GM19025 (cell line): ENCODE measurements around the gene CNGA1.
"Not testable (repeated sequence)": the region's sequence is repeated elsewhere in the genome, so short reads cannot be mapped to it uniquely, and the experiment has no call there.

ENCODE experiments used
- ATAC-seq: cut with Tn5 transposase; IDR thresholded peaks from one replicate; pipeline ENCODE4 v1.9.1; 2021; ENCODE audit warnings: mild to moderate bottlenecking, low read depth, moderate library complexity; ENCODE audit not compliant: unreplicated experiment

CNGA1 gene

DNA sequence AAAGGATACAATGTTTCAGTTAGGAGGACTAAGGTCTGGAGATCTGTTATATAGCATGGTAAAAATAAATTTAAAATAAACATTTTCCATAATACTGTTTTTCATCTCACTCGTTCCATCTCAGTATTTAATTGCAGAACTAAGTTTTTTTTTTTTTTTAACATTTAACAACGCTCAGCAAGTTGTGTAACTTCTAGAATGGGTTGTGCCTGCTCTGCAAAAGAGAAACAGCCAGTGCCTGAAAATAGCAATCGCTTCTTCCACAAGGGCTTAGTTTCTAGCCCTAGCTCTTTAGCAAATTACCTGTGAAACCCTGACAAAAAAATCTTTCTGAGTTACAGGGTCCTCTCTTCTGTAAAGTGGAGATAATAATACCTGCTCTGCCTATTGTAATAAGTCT is 41.9 kb downstream of the CNGA1 start:
- ATAC-seq, result no peak

DNA sequence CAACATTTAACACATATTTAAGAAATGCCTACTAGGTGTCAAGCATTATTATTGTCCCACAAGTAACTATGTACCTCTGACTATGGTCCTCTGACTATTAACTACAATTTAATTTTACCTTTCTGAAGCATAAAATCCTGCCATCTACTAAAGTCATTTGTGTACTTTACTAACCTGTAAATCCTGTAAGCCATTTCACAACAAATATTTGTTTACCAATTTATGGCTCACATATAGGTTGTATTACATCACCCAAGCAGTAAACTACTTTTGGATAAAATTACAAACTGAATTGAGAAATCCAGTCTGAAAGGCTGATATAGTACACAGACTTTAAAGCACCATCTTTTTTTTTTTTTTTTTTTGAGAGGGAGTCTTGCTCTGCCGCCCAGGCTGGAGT is 43.8 kb downstream of the CNGA1 start:
- no peak for ATAC-seq

DNA sequence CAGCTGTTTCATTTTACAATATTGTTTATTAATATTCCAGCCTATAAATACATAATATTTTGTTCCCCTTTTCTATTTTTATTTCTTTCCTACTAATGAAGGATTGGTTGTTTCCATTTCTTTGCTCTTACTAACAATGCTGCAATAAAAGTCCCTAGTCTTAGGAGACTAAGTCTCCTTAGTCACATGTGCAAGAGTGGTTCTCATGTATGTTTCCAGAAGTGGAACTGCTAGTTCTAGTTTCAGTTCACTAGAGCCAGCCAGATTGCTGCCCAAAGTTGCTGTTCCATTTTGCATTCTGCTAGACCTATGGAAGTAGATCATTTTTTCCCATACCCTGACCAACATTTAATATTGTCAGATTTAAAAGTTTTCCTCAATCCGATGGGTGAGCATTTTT is 44.3 kb downstream of the CNGA1 start:
- ATAC-seq, result no peak

DNA sequence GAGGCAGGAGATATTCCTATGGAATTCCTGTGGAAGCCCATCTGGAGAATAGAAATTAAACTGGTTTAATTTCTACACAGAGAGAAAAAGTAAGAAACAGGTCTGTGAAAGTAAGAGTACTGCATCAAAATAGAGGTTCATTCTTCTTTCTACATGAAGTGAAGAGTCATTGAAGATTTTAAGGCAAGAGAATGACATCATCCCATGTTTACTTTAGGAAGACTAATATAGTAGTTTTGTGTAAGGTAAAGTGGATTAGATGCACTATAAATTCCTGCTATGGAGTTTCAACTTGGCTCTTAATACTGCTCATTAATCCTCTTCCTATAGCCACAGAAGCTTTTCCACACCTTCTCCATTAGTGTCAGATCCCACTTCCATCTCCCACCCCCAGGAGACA is 47.6 kb downstream of the CNGA1 start:
- no peak for ATAC-seq

DNA sequence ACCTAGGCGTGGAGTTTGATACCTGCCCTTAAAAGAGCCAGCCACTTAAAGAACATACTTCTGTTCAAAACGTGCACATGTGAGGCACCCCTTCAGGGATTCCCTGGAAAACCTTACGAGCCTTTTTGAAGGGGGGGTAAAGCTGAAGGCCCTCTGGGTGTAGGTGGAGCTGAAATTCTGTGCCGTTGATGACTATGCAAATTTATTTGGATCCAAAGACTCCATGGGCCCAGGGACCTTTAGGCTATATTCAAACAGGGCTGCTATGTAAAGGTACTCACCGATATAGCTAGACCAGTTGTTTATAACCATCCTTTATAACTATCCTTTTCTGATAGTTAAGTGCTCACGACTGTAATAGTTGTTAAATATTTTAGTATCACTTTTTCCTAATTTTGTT is 61.8 kb downstream of the CNGA1 start:
- ATAC-seq, result no peak

DNA sequence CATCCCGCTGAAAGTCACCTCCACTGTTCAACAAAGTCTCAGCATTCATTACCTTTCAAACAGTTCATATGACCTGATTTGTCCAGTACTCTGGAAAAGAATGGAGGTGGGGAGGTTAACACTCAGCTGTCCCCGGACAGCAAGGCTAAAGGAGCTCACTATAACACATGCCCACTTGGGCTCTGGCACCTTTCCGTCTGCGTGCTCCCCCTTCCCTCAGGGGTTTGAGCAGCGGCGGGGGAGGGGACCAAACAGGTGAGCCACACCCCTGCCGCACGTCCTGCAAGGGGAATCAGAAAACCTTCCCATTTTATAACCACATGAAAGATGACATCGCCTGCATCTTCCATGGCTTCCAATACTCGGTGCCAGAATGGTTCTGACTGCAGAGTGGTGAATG is 62.2 kb downstream of the CNGA1 start:
- ATAC-seq, result no peak

DNA sequence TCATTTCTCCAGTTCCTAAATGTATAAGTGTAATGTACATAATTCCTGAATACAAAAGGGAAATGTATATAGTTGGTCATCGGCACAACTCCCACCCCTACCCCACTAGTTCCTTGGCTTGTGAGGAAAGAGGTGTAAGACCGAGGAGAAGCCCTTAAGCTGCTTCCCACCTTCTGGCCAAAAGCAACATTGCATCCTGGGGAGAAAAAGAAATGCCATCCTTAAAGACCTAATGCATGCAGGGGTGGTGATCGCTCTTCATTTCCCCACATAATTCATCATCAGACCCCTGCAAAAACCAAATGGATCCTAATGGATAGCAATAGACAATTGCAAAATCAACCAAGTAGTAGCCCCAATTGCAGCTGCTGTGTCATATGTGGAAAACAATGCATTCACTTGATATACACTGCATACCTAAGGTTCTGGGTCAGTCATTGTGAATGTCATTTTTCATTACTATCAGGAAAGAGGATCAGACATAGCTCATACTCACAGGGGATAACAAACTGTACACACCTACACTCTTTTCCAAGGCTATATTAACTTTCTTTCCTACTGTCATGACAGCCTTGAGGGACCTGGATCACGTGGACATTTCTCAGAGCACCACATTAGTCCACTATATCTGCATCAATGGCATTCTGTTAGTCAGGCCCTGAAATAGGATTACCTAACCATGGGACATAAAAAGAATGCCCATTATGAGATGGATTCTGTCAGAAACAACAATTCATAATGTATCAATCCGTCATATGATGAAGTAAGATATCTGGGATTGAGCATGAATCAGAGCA is 70.4 kb downstream of the CNGA1 start:
- no peak for ATAC-seq

DNA sequence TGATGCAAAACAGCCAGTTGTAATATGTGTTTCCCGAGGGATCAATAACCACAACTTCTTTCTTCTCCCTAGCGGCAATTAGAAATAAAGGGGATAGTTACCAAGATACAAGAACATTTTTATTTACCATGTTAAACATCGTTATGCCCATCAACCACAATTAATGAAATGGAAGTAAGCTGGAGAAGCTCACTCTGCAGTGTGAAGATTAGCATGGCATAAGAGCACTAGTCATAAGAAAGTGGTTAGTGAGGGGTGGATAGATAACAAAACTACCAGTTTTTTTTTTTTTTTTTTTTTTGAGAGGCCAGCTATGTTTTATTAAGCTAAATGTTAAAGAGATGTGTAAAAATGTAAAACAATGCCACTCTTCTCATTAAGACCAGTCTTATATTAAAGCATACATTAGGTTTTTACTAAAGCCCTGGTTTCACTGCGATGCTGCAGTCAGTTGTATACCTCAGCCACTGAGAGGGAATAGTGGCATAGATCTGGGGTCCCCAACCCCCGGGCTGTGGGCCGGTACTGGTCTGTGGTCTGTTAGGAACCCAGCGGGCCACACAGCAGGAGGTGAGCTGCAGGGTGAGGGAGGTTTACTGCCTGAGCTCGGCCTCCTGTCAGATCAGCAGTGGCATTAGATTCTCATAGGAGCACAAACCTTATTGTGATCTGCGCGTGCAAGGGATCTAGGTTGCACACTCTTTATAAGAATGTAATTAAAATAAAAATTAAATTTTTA is 74.2 kb downstream of the CNGA1 start:
- no peak for ATAC-seq

DNA sequence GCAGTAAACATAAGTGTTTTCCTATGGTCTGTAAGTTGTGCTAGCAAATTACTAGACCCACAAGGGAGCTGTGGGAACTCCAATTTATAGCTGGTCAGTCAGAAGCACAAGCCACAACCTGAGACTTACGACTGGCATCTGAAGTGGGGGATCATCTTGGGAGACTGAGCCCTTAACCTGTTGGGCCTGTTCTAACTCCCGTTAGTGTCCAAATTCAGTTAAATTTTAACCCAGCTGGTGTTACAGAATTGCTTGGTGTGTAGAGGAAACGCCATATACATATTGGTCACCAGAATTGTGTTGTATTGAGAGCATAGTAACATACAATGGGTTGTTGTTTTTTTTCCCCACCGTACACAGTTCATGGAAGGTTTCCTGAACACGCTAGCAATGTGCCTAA is 77.0 kb downstream of the CNGA1 start:
- no peak for ATAC-seq

DNA sequence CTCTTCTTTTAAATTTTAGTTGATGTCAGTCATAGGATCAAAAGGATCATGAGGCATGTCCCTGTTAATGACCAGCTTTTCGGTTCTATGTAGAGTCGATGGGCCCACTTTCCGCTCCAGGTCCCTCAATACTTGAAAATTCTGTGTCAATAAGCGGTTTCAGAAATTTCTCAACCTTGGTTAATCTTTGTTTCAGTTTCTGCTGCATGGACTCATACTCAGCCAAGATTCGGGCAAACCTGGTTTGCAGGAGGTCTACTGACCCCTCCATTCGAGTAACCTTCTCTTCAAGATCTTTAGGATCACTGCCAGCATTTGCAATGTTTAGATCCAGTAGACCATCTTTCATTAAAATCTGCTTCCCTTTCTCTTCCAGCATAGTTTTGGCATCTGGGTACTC is 80.1 kb downstream of the CNGA1 start:
- ATAC-seq, result no peak

DNA sequence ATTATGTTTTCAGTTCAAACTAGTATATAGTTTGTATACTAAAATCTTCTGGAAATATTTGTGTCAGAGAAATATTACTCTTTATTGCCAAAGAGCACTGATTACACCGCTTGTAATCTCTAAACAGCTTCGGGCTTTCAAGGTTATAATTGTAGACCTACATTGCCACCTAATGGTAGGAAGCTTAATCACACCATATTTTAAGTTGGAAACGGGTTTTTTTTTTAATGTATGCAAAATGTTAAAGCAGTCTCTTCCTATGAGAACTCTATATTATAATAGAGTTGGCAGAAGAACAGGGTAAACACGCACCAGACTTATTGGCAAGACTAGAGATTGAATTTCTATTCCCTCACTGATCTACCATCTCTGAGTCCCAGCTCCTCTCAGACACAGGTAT is 82.6 kb downstream of the CNGA1 start:
- ATAC-seq, result no peak

DNA sequence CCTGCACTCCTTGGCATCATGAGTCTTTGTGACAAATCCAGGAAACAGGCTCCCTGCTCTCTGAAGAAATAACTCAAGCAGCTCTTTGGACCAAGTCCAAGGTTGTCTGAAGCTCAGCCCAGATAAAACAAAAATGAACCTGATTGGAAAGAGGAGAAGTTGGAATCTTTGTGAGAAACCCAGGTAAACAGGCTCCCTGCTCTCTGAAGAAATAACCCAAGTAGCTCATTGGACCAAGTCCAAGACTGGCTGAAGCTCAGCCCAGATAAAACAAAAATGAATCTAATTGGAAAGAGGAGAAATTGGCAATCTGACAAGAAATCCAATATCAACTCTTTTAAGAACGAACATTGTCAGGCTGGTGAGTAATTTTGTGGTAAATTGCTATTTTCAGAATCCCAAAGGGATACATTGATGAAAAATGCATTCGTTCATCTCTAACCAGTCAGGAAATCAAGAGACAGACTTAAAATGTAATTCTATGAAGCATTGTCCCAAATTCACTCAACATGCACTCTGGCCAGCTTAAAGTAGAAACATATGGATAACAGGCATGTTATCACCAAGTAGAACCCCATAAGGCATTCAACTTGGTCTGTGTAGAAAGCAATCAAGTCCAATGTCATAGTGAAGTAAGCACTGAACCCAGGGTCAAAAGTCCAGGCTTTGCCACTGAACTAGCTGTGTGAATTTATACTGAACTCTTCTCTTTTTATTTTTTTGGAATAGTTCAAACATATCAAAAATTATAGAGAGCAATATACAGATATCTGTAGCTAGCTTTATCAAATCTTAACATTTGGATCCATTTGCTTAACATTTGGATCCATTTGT is 85.3 kb downstream of the CNGA1 start:
- ATAC-seq, result no peak

DNA sequence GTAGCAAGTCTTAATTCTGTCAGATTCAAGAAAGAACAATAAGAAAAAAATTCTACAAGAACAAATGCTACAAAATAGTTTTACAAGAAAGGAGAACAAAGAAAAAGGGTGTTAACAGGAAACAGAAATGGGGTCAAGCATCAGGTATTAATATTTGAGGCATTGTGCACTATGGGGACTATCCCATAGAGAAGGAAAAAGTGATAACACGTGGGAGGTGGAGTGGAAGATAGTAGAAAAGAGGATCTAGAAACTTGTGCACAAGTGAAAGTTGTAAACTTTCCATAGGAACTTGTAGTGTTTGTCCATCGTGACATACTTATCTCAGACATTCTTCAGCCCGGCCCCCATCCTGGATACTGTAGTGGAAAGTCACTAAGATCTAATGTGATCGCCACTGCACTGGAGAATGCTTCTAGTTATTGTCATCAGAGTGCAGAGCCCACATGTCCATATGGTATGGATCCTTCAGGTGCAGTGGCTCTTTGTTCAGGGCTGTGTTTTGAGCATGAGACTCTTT is 86.7 kb downstream of the CNGA1 start:
- no peak for ATAC-seq

DNA sequence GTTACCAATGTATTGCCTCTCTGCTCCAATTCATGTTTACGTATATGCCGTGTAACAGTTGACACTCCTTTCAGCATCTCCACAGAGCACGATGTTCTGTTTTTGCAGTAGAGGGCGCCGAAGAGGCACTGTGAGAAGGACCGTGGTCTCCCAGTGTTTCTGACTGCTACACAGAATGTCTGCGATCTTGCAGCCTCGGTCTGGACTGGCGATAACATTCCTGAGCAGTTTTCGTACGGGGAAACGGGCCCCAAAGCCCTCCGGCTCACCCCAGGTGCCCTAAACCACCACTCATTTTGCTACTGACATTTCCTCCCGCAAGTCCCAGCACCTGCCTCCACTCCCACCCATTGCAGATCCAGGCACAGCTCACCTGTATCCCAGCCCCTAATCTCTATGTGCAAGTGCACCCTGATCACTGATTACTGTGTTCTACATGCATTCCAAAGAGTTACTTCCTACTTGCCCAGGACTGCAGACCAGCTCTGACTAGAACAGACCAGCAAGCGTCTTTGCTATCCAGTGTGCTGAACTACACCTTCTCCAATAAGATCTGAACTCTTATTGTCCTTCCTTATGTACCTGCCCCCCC is 89.7 kb downstream of the CNGA1 start:
- ATAC-seq, result peak; percentile 89

DNA sequence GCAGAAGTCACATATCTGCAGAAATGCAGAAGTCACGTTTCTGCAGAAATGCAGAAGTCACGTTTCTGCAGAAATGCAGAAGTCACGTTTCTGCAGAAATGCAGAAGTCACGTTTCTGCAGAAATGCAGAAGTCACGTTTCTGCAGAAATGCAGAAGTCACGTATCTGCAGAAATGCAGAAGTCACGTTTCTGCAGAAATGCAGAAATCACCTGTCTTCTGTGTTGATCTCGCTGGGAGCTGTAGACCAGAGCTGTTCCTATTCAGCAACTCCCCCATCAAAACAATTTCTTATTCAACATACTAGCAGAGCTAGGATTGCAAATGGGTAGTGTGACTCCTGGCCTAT is 93.2 kb downstream of the CNGA1 start:
- not testable (repeated sequence) for ATAC-seq

DNA sequence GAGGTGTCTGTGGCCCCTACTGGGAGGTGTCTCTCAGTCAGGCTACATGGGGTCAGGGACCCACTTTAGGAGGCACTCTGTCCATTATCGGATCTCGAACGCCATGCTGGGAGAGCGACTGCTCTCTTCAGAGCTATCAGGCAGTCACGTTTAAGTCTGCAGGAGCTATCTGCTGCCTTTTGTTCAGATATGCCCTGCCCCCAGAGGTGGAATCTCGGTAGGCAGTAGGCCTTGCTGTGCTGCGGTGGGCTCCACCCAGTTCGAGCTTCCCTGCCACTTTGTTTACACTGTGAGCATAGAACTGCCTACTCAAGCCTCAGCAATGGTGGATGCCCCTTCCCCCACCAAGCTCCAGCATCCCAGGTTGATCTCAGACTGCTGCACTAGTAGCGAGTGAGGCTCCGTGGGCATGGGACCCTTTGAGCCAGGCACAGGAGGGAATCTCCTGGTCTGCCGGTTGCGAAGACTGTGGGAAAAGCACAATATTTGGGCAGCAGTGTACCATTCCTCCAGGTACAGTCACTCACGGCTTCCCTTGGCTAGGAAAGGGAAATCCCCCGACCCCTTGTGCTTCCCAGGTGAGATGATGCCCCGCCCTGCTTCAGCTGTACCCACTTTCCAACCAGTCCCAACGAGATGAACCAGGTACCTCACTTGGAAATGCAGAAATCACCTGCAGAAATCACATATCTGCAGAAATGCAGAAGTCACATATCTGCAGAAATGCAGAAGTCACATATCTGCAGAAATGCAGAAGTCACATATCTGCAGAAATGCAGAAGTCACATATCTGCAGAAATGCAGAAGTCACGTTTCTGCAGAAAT is 93.8 kb downstream of the CNGA1 start:
- not testable (repeated sequence) for ATAC-seq

DNA sequence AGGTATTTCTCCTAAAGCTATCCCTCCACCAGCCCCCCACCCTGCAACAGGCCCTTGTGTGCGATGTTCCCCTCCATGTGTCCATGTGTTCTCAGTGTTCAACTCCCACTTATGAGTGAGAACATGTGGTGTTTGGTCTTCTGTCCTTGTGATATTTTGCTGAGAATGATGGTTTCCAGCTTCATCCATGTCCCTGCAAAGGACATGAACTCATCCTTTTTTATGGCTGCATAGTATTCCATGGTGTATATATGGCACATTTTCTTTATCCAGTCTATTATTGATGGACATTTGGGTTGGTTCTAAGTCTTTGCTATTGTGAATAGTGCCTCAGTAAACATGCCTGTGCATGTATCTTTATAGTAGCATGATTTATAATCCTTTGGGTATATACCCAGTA is 99.3 kb downstream of the CNGA1 start:
- not testable (repeated sequence) for ATAC-seq

DNA sequence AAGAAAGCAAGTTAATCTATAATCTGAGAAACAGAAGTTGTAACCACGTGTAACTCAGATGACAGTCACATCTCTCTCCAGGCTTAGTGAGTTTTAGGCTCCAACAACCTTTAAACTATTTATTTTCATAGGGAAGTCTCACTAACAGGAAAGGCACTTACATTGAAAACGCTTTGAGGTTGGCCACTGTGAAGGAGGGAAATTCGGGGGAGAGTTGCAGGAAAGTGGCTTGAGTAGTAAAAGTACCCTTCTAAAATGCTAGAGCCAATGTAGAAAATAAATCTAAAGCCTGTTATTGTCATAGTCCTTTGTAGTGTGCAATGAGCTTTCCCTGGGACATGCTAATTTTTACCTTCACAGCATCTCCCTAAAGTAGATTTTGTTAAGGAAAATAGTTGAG is 101.1 kb downstream of the CNGA1 start:
- ATAC-seq, result no peak

DNA sequence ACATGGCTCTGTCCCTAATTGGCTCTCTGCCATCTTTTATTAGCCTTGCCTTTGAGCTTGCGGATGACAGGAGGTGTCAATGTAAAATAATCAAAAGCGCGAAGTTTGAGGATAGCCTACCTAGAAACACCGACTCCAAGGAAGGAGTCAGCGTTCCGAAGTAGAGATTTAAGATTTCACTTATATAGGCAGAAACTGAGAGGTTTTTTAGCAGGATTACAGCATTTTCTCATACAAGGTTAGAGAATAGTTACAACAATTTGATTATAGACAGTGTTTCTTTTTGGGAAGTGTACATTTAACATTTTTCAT is 101.6 kb downstream of the CNGA1 start:
- no peak for ATAC-seq
